ENCODE data around the gene AHNAK.
"Not testable (repeated sequence)": the region's sequence is repeated elsewhere in the genome, so short reads cannot be mapped to it uniquely, and the experiment has no call there.

The AHNAK gene

DNA sequence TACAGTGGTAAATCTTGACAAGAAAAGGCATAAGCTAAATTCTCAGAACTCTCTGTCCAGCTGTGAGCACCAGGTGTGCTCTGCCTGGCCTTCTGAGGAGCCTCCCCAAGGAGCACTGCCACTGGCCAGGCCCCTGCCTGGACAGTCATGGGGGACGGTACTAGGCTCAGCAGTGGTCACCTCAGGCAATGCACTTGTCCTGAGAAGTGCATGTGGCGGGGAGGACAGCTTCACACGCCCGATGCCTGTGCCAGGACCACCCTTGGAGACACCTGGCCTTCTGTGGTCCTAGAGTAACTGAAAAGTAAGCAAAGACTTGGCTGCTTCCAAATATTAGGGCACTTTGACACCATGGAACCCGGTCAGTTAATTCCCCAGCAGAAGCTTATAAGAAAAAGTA is 156.4 kb downstream of the AHNAK start:
- peaks cover under 1% of the 10 kb centered on the region for H3K4me1 ChIP-seq (ENCODE audit: control insufficient read depth, insufficient read depth, low read length)
- no peak overlapping the region for H3K9ac ChIP-seq (ENCODE audit: low read depth, low read length)
- H3K4me3 ChIP-seq (ENCODE audit: low read depth, low read length): no peak overlapping the region
- H3K27me3 ChIP-seq (ENCODE audit: control insufficient read depth, insufficient read depth, low read length): no peaks in the 10 kb centered on the region
- no peaks in the 10 kb centered on the region for H3K9me3 ChIP-seq (ENCODE audit: control insufficient read depth, insufficient read depth, low read length)
- no peaks in the 10 kb centered on the region for H3K36me3 ChIP-seq (ENCODE audit: control insufficient read depth, insufficient read depth, low read length)

GRCh38 chr11:62388999-62389398 is 157.6 kb downstream of the AHNAK start:
- H3K27me3 ChIP-seq (ENCODE audit: control insufficient read depth, insufficient read depth, low read length): no peaks in the 10 kb centered on the region

DNA sequence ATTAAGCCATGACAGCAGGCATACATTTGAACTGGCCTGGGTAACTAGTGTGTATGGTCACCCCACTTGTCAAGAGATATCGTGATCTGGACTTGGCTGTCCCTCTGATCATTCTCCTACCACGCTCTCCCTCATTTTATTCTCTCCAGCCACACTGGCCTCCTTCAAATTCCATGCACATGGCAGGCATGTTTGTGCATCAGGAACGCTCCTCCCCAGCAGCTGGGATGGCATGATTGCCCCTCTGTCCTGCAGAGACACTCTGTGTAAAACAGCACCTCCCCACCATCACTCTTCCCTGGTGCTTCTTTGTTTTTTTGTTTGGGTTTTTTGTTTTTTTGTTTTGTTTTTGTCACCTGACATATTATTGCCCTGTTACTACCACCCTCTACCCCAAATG is 159.2 kb downstream of the AHNAK start:
- H3K9me3 ChIP-seq (ENCODE audit: control insufficient read depth, insufficient read depth, low read length): no peaks in the 10 kb centered on the region
- no peak overlapping the region for H3K4me3 ChIP-seq (ENCODE audit: low read depth, low read length)
- H3K27me3 ChIP-seq (ENCODE audit: control insufficient read depth, insufficient read depth, low read length): no peaks in the 10 kb centered on the region
- H3K4me1 ChIP-seq (ENCODE audit: control insufficient read depth, insufficient read depth, low read length): no peaks in the 10 kb centered on the region
- no peak overlapping the region for H3K9ac ChIP-seq (ENCODE audit: low read depth, low read length)
- no peaks in the 10 kb centered on the region for H3K36me3 ChIP-seq (ENCODE audit: control insufficient read depth, insufficient read depth, low read length)

More at GRCh38 chr11:62388999-62389398, 157.6 kb downstream of the AHNAK start:
- Histone ChIP-seq H3K9ac (ENCODE audit: low read depth, low read length) (no peak overlapping the region), H3K36me3 (ENCODE audit: control insufficient read depth, insufficient read depth, low read length) (no peaks in the 10 kb centered on the region), H3K9me3 (ENCODE audit: control insufficient read depth, insufficient read depth, low read length) (no peaks in the 10 kb centered on the region), H3K4me3 (ENCODE audit: low read depth, low read length) (no peak overlapping the region), H3K4me1 (ENCODE audit: control insufficient read depth, insufficient read depth, low read length) (no peaks in the 10 kb centered on the region)

- not testable (repeated sequence) for H3K4me3 ChIP-seq (ENCODE audit: low read depth, low read length); H3K9ac ChIP-seq (ENCODE audit: low read depth, low read length); H3K36me3 ChIP-seq (ENCODE audit: control insufficient read depth, insufficient read depth, low read length); H3K4me1 ChIP-seq (ENCODE audit: control insufficient read depth, insufficient read depth, low read length); H3K27me3 ChIP-seq (ENCODE audit: control insufficient read depth, insufficient read depth, low read length); H3K9me3 ChIP-seq (ENCODE audit: control insufficient read depth, insufficient read depth, low read length)
These were observed 160.5 kb downstream of the AHNAK start for GRCh38 chr11:62386083-62386482.

GRCh38 chr11:62383822-62384221 is 162.8 kb downstream of the AHNAK start:
- H3K4me3 ChIP-seq (ENCODE audit: low read depth, low read length): no peak overlapping the region
- no peaks in the 10 kb centered on the region for H3K36me3 ChIP-seq (ENCODE audit: control insufficient read depth, insufficient read depth, low read length)
- H3K27me3 ChIP-seq (ENCODE audit: control insufficient read depth, insufficient read depth, low read length): no peaks in the 10 kb centered on the region
- H3K9ac ChIP-seq (ENCODE audit: low read depth, low read length): no peak overlapping the region
- no peaks in the 10 kb centered on the region for H3K4me1 ChIP-seq (ENCODE audit: control insufficient read depth, insufficient read depth, low read length)
- no peaks in the 10 kb centered on the region for H3K9me3 ChIP-seq (ENCODE audit: control insufficient read depth, insufficient read depth, low read length)

Data from iPS-15b (cell line).